ENCODE results near the gene KCTD5. TPM values are rescaled to one million over a fixed set of nuclear protein-coding genes. Genes with fewer than 3 reads are reported as not detected.
"Not testable (repeated sequence)": the region's sequence is repeated elsewhere in the genome, so short reads cannot be mapped to it uniquely, and the experiment has no call there.

KCTD5 gene
- total RNA-seq, 1 experiment from 2014 or later: 49.4 TPM

DNA sequence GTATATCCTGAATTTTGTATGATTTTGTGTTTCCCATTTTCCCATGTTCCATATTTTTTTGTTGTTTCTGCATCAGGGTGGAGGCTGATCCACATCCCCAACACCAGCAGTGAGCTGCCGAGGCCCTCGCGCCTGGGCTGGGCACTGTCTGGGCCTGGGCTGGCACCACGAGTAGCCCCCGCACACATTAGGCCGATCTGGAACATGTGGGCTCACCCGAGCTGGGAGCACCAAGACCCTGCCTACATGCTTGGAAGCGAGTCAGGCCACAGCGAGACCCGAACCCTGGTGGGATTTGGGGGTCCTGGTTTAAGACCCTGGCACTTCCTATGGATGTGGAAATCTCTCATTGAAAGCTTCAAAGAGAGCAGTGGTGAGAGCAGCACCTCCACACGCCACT, 8.5 kb downstream of the KCTD5 start:
- no peak for DNase-seq (ENCODE audit: unreplicated experiment)
- intact Hi-C loops (cut with micrococcal nuclease): no loop called here

DNA sequence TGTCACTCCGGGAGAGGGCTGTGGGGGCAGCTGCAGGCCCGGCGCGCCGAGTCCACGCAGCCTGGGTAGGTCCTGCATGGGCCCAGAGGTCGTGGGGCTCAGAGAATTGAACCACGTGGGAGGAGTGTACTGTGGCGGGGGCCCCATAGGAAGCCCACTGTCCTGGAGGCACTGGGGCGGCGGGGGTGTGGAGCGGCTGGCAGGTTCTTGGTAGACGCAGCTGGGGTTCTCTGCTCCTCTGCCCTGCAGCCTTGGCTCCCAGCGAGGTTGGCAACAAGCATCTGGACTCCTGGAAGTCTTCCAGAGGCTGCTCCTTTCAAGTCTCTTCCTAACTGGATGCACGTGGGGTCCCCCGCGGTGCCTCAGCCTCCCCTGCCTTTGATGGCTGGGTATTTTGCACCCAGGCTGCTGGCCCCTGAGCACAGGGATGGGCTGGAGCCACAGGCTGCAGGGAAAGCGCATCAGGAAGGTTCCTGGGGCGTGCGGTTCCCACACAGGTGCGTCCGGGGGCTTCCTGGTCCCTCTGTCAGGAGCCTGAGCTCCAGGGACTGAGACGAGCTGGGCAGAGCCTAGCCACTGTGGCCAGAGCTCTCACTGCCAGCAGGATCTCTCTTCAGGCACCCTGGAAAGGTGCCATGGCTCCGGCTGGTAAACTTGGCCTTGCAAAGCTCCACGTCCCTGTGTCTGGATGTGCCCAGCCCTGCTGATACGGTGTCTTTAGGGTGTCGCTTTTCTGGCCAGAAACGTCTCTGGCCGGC, 9.3 kb downstream of the KCTD5 start:
- ChIA-PET CTCF (interaction anchor here (0.7 kb wide), 1 partner anchor 438 kb away, joined by 3 read pairs; no protein-coding TSS in a partner anchor), POLR2A (interaction anchor here (1.8 kb wide), 1 partner anchor 9 kb away, joined by 6 read pairs; the partner anchor contains the start of gene KCTD5)
- BruUV-seq (replicated peaks): no TSS peak
- Mint-ChIP-seq H3K4me1 (ENCODE audit: insufficient read depth, unreplicated experiment) (peaks cover 4% of the 10 kb centered on the region), H3K36me3 (ENCODE audit: insufficient read depth, unreplicated experiment) (peaks cover 6% of the 10 kb centered on the region), H3K27ac (ENCODE audit: low read depth, unreplicated experiment) (no peak overlapping the region), H3K9me3 (ENCODE audit: unreplicated experiment) (no peaks in the 10 kb centered on the region), H3K27me3 (ENCODE audit: insufficient read depth, unreplicated experiment) (no peaks in the 10 kb centered on the region), H3K4me3 (ENCODE audit: unreplicated experiment) (no peak overlapping the region)
- intact Hi-C loops (cut with micrococcal nuclease): no loop called here
- no peak for DNase-seq (ENCODE audit: unreplicated experiment)
- TF ChIP-seq, protein P1, sequence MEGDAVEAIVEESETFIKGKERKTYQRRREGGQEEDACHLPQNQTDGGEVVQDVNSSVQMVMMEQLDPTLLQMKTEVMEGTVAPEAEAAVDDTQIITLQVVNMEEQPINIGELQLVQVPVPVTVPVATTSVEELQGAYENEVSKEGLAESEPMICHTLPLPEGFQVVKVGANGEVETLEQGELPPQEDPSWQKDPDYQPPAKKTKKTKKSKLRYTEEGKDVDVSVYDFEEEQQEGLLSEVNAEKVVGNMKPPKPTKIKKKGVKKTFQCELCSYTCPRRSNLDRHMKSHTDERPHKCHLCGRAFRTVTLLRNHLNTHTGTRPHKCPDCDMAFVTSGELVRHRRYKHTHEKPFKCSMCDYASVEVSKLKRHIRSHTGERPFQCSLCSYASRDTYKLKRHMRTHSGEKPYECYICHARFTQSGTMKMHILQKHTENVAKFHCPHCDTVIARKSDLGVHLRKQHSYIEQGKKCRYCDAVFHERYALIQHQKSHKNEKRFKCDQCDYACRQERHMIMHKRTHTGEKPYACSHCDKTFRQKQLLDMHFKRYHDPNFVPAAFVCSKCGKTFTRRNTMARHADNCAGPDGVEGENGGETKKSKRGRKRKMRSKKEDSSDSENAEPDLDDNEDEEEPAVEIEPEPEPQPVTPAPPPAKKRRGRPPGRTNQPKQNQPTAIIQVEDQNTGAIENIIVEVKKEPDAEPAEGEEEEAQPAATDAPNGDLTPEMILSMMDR (IDR thresholded peaks at IDR 0.05; ENCODE audit: unreplicated experiment): no peak

More for the DNA sequence above, 8.5 kb downstream of the KCTD5 start:
- Mint-ChIP-seq H3K27me3 (ENCODE audit: insufficient read depth, unreplicated experiment) (no peaks in the 10 kb centered on the region), H3K4me1 (ENCODE audit: insufficient read depth, unreplicated experiment) (peaks cover 4% of the 10 kb centered on the region), H3K27ac (ENCODE audit: low read depth, unreplicated experiment) (no peak overlapping the region), H3K36me3 (ENCODE audit: insufficient read depth, unreplicated experiment) (peaks cover 6% of the 10 kb centered on the region), H3K4me3 (ENCODE audit: unreplicated experiment) (no peak overlapping the region), H3K9me3 (ENCODE audit: unreplicated experiment) (no peaks in the 10 kb centered on the region)
- TF ChIP-seq, protein P1 (IDR thresholded peaks at IDR 0.05; ENCODE audit: unreplicated experiment): no peak
- POLR2A ChIA-PET: interaction anchor here (1.8 kb wide), 1 partner anchor 9 kb away, joined by 6 read pairs; the partner anchor contains the start of gene KCTD5
- CTCF ChIA-PET: no interaction called here
- no TSS peak for BruUV-seq (replicated peaks)

DNA sequence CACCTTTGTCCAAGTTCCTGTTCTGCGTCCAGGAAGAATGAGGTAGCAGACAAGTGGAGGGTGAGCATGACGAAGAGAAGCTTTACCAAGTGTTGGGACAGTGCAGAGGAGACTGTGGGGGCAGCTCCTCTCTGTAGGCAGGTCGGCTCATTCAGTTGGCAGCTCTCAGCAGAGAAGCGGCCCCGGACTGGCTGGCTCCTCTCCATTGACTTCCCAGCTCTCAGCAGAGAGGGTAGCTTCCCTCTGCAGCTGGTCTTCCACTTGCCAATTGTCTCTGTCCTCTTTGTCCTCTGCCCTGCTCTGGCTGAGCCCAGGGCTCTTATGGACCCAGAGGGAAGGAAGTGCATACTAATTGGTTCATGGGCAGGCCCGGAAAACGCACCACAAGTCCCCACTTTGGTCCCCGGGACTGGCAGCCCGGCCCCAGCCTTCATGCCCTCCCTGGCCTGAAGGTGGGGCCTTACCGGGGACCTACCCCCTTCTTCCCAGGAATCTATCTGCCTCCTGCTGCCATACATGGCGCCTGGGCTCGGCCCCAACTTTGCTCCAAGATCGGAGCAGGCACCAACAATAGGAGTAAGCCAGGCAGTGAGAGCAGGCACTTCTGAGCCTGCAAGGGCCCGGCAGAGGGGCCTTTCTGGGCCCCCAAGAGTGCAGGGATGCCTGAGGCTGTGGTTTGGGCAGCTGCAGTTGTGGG, 10.1 kb downstream of the KCTD5 start:
- intact Hi-C loops (cut with micrococcal nuclease): no loop called here
- CTCF ChIA-PET: interaction anchor here (0.7 kb wide), 1 partner anchor 437 kb away, joined by 3 read pairs; no protein-coding TSS in a partner anchor
- Mint-ChIP-seq H3K4me3 (ENCODE audit: unreplicated experiment) (no peak overlapping the region), H3K27me3 (ENCODE audit: insufficient read depth, unreplicated experiment) (no peaks in the 10 kb centered on the region), H3K9me3 (ENCODE audit: unreplicated experiment) (no peaks in the 10 kb centered on the region), H3K4me1 (ENCODE audit: insufficient read depth, unreplicated experiment) (peaks cover 4% of the 10 kb centered on the region), H3K27ac (ENCODE audit: low read depth, unreplicated experiment) (no peak overlapping the region), H3K36me3 (ENCODE audit: insufficient read depth, unreplicated experiment) (peaks cover 6% of the 10 kb centered on the region)
- no TSS peak for BruUV-seq (replicated peaks)
- POLR2A ChIA-PET: interaction anchor here (1.1 to 1.8 kb wide), 2 partner anchors 10 to 185 kb away, joined by 4 to 6 read pairs; partner anchors contain the start of gene KCTD5
- TF ChIP-seq, protein P1 (IDR thresholded peaks at IDR 0.05; ENCODE audit: unreplicated experiment): no peak
- DNase-seq (ENCODE audit: unreplicated experiment): no peak

DNA sequence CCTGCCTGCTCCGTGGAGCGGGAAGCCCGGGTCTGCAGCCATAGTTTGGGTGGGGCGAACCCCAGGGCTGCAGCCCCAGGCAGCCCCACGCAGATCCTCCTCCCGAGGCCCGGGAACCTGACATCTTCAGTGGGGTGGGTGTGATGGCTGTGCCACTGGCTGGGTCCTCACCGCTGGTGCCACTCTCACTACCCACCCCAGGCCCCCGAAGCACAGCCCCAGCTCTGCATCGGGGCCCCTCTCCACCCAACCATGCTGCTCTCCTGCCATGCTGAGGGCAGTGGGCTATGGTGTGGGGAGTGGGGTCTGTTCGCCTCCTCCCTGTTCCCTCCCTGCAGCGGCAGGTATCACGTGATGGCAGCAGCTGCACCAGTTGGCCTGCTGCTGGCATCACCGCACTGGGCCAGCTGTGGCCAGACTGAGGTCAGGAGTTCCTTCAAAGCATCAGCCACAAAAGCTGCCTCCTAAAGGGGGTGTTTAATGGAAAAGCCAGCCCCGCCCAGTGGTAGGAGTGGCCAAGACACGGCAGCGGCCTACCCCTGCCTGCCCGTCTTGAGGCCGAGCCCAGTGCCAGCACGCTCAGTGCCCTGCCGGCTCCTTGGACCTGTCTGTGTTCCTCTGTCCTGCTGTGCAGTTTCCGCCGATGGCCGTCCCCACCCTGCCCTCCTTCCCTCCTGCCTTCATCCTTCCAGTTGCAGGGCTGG, 10.8 kb downstream of the KCTD5 start:
- intact Hi-C loops (cut with micrococcal nuclease): no loop called here
- Mint-ChIP-seq H3K9me3 (ENCODE audit: unreplicated experiment) (no peaks in the 10 kb centered on the region), H3K27me3 (ENCODE audit: insufficient read depth, unreplicated experiment) (no peaks in the 10 kb centered on the region), H3K4me3 (ENCODE audit: unreplicated experiment) (no peak overlapping the region), H3K27ac (ENCODE audit: low read depth, unreplicated experiment) (no peak overlapping the region), H3K36me3 (ENCODE audit: insufficient read depth, unreplicated experiment) (peaks cover 13% of the 10 kb centered on the region), H3K4me1 (ENCODE audit: insufficient read depth, unreplicated experiment) (peaks cover 4% of the 10 kb centered on the region)
- TF ChIP-seq, protein P1 (IDR thresholded peaks at IDR 0.05; ENCODE audit: unreplicated experiment): no peak
- ChIA-PET POLR2A (interaction anchor here (0.6 to 1.1 kb wide), 2 partner anchors 111 to 184 kb away, joined by 3 to 4 read pairs; no protein-coding TSS in a partner anchor), CTCF (no interaction called here)
- no TSS peak for BruUV-seq (replicated peaks)
- no peak for DNase-seq (ENCODE audit: unreplicated experiment)

DNA sequence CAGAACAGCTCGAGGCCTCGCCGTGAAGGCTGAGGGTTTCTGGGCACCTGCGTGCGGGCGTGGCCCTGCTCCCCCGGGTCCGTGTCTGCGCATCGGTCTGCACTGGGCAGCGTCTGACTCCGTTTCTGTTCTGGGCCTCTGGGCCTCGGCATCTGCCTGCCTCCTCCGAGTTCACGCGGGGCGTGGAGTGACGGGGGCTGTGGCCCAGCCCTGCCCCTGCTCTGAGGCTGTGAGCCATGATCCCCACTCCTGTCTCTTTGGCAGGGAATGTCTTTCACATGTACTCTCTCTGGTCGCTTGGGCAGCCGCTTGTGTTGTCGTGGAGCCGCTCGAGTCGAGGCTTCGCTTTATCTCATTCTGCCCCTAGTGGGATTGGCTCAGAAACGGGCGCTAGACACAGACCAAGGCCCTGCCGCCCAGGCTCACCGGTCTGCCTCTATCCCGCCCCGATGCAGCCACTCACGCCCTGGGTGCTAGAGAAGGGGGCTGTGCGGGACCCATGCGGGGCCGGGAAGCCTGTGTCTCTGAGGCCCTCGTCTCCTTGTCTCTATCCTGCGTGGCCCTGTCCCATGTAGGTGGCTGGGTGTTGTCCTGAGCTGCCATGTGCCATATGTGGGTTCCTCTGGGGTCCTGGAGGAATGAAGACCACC, 14.4 kb downstream of the KCTD5 start:
- POLR2A ChIA-PET; intact Hi-C loops (cut with micrococcal nuclease); BruUV-seq (replicated peaks); H3K4me1 Mint-ChIP-seq (ENCODE audit: insufficient read depth, unreplicated experiment); H3K27me3 Mint-ChIP-seq (ENCODE audit: insufficient read depth, unreplicated experiment); H3K4me3 Mint-ChIP-seq (ENCODE audit: unreplicated experiment); H3K9me3 Mint-ChIP-seq (ENCODE audit: unreplicated experiment); CTCF ChIA-PET; DNase-seq (ENCODE audit: unreplicated experiment); H3K27ac Mint-ChIP-seq (ENCODE audit: low read depth, unreplicated experiment): not testable (repeated sequence)
- peaks cover 22% of the 10 kb centered on the region for H3K36me3 Mint-ChIP-seq (ENCODE audit: insufficient read depth, unreplicated experiment)
